OCI-LY3 (cell line): ENCODE results near the gene DSG2.

Source experiments
- H2AFZ ChIP-seq: fragments of 200-600, 300-600 bp; shearing (Covaris generic); 2 replicates; pipeline ENCODE4 v1.6.0; 2014; ENCODE audit warnings: antibody characterized with exemption, low read depth, low read length
- H3K27ac ChIP-seq: fragments of 200-600, 300-600 bp; sonication (generic); 2 replicates; pipeline ENCODE4 v1.5.1; 2014; ENCODE audit warnings: mild to moderate bottlenecking, low read length, moderate library complexity, mixed read lengths
- H3K27me3 ChIP-seq: fragments of 200-600, 300-600 bp; sonication (generic); 2 replicates; pipeline ENCODE4 v1.6.1; 2014; ENCODE audit warnings: low read depth, low read length, mixed read lengths
- H3K36me3 ChIP-seq: fragments of 200-600, 300-600 bp; sonication (generic); replicated peaks from 2 replicates; pipeline ENCODE3; 2014; ENCODE audit warnings: low read depth, low read length, mixed read lengths
- H3K4me1 ChIP-seq: fragments of 300-600, 200-600 bp; sonication (generic); 2 replicates; pipeline ENCODE4 v1.6.1; 2014; ENCODE audit warnings: low read length, mixed read lengths
- H3K4me2 ChIP-seq: fragments of 200-600, 300-600 bp; sonication (generic); 2 replicates; pipeline ENCODE4 v1.6.1; 2014; ENCODE audit warnings: low read length, mixed read lengths
- H3K4me3 ChIP-seq: fragments of 300-600, 200-600 bp; sonication (generic); 2 replicates; pipeline ENCODE4 v1.5.1; 2014; ENCODE audit warnings: antibody characterized with exemption, mild to moderate bottlenecking, low read length, moderate library complexity
- H3K79me2 ChIP-seq: fragments of 300-600, 200-600 bp; shearing (Covaris generic); 2 replicates; pipeline ENCODE4 v1.6.1; 2014; ENCODE audit warnings: mild to moderate bottlenecking, low read length, mixed read lengths
- H3K9ac ChIP-seq: fragments of 300-600, 200-600 bp; shearing (Covaris generic); 2 replicates; pipeline ENCODE4 v1.6.0; 2014; ENCODE audit warnings: mild to moderate bottlenecking, low read length, moderate library complexity
- H3K9me3 ChIP-seq: fragments of 200-600, 300-600 bp; shearing (Covaris generic); 2 replicates; pipeline ENCODE4 v1.6.1; 2014; ENCODE audit warnings: low read length, mixed read lengths; ENCODE audit not compliant: insufficient read depth
- H4K20me1 ChIP-seq: fragments of 200-600, 300-600 bp; sonication (generic); 2 replicates; pipeline ENCODE4 v1.6.1; 2016; ENCODE audit warnings: low read length, mixed read lengths; ENCODE audit not compliant: insufficient read depth
- CTCF ChIP-seq: fragments of 200-600, 300-600 bp; sonication (generic); IDR thresholded peaks from 2 replicates; pipeline ENCODE4 v1.5.1; 2014; ENCODE audit warnings: antibody characterized with exemption, low read length, low read depth
- EZH2phosphoT487 ChIP-seq: fragments of 200-600 bp; shearing (Covaris generic); IDR thresholded peaks from 2 replicates; pipeline ENCODE4 v1.6.1; 2018; ENCODE audit warnings: antibody characterized with exemption, mixed run types, low read depth

Gene DSG2

GRCh38 chr18:31498574-31499524, 872 bp downstream of the DSG2 start:
- Histone ChIP-seq H3K4me1 (peaks cover 15% of the 10 kb centered on the region), H3K27me3 (no peaks in the 10 kb centered on the region), H4K20me1 (no peaks in the 10 kb centered on the region), H3K9ac (no peak overlapping the region), H3K4me2 (no peak overlapping the region), H3K27ac (no peak overlapping the region), H3K36me3 (no peaks in the 10 kb centered on the region), H2AFZ (no peak overlapping the region), H3K79me2 (no peaks in the 10 kb centered on the region), H3K9me3 (no peaks in the 10 kb centered on the region), H3K4me3 (no peak overlapping the region)
- TF ChIP-seq EZH2phosphoT487, result no peak
- TF ChIP-seq CTCF, result no peak

DNA sequence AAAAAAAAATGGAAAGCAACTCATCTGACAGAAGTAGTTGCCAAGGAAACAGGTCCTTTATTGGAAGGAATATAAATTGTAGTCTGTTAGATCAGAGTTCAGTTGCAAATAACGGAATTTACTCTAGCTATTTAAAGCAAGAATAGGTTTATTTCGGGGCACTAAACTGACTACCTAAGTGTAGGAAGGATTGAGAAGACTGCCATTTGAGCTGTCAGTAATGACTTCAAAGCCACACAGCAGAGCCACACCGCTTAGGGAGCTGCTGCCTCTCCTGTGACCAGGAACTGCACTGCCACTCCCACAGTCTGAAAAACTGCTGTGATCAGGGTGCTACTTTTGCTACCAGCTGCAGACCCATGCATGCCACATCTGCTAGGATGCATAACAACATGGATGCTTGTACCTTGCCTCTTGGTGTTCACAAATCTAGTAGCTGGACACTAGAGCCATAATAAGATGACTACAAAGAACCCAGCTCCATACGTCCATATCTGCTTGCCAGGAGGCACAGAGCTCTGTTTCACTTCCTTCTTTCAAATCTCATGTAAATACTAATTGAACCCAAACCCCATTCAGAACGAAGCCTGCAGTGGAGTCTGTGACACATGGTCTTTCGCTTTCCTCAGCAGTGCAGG, 2.2 kb downstream of the DSG2 start:
- no peak overlapping the region for H3K9ac ChIP-seq
- no peaks in the 10 kb centered on the region for H3K79me2 ChIP-seq
- peaks cover 15% of the 10 kb centered on the region for H3K4me1 ChIP-seq
- peak overlapping the region; percentile 37; the same call in 1 of the 2 replicates for H2AFZ ChIP-seq
- H3K4me2 ChIP-seq, result peak overlapping the region; percentile 82
- TF ChIP-seq CTCF, result no peak
- TF ChIP-seq EZH2phosphoT487, result no peak
- H3K4me3 ChIP-seq, result peak overlapping the region; percentile 46
- H3K27ac ChIP-seq, result no peak overlapping the region
- no peaks in the 10 kb centered on the region for H3K36me3 ChIP-seq
- H3K9me3 ChIP-seq, result no peaks in the 10 kb centered on the region
- H3K27me3 ChIP-seq, result no peaks in the 10 kb centered on the region
- H4K20me1 ChIP-seq, result no peaks in the 10 kb centered on the region

DNA sequence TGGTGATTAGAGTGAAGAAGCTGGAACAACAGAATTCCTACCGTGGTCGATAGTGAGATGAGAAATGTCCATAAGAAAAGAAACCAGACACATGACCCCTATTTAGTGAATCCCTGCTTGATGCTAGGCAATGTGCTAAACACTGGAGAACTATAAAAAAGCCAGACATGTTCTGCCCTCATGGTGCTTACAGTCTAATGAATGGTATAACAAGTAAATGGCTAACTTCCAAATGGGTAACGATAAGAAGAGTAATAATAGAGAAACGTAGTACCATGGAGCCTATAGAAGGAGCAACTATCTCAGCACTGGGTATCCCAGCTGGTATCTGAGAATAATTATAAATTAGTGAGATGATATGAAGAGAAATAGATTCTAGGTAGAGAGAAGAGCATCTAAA, 5.0 kb downstream of the DSG2 start:
- Histone ChIP-seq H3K9me3 (no peaks in the 10 kb centered on the region), H2AFZ (no peak overlapping the region), H3K4me1 (peaks cover 15% of the 10 kb centered on the region), H3K27me3 (no peaks in the 10 kb centered on the region), H3K4me3 (no peak overlapping the region), H3K79me2 (no peaks in the 10 kb centered on the region), H3K9ac (no peak overlapping the region), H3K27ac (no peak overlapping the region), H3K36me3 (no peaks in the 10 kb centered on the region), H4K20me1 (no peaks in the 10 kb centered on the region), H3K4me2 (no peak overlapping the region)
- TF ChIP-seq EZH2phosphoT487 (no peak), CTCF (no peak)

DNA sequence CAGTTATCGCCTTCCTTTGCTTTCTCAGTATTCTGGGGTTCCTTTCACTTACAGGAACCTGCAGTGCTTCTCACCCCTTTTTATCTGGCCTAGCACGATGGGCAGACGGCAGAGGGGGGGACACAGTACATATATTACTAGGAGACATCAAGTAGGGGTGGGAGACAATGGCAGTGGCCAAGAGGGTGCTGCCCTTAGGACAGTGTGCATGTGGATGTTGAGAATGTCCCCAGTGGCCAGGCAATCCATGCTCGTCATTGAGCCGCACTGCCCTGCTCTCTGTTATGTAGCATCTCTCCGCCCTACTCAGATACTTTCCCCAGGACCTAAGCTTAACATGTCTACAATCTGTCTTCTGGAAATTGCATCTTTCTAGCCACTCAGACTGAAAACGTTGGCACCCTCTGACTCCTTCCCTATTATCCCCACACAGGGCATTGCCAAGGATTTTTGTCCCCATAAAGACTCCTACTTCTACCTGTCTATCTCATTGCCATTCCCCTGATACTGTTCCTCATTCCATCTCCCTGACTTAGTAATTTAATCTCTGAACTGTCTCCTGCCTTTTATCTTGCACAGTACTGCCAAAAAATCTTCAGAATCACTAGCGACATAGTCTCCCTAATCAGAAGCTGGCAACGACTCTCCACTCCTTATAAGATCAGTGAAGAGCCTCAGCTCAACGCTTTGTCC, 6.6 kb downstream of the DSG2 start:
- H3K4me2 ChIP-seq, result no peak overlapping the region
- no peaks in the 10 kb centered on the region for H4K20me1 ChIP-seq
- H3K9ac ChIP-seq, result no peak overlapping the region
- no peak overlapping the region for H3K4me3 ChIP-seq
- no peak for TF ChIP-seq EZH2phosphoT487
- no peak for TF ChIP-seq CTCF
- no peaks in the 10 kb centered on the region for H3K36me3 ChIP-seq
- no peaks in the 10 kb centered on the region for H3K79me2 ChIP-seq
- H3K27ac ChIP-seq, result no peak overlapping the region
- no peaks in the 10 kb centered on the region for H3K9me3 ChIP-seq
- H2AFZ ChIP-seq, result no peak overlapping the region
- H3K27me3 ChIP-seq, result no peaks in the 10 kb centered on the region
- peaks cover 23% of the 10 kb centered on the region for H3K4me1 ChIP-seq
